ENCODE data around the gene CA5B. TPM values are rescaled to one million over a fixed set of nuclear protein-coding genes. Genes with fewer than 3 reads are reported as not detected.

CA5B gene
- total and polyA plus RNA-seq, 2 donors (not counting 1 experiment from before 2014, with no cell fraction given) = 17.2 to 25.1 TPM

DNA sequence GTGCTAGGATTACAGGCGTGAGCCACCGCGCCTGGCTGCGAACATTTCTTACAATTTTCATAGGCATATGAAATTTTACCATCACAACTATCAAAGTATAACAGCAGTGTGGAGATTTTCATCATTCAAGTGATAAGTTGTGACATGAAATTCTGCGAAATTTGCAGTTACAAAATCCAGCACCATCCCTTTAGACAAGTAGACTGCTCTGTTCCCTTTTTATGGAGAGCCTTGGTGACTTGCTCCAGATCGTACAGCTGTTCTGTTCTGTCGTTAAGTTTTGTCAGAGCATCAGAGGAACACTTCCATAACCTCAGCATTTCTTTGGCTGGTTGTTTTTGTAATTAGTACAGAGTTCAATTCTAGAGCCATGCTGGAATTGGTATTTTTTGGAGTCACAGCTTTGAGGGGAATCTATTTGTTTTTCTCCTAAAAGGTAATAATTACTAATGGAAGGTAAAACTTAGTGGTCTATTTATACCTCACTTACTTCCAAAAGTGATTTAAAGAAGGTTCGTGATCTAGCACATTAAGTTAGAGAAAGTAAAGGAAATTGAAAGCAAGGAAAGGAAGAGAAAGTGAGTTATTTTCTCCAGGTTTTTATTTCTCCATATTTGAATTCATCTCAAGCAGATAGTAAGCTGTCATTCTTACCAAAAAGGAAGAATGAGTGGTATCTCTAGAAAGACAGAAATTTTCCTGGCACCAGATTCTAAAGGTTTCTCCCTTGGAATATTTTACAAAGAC lies 74.3 kb downstream of the CA5B start:
- no peaks in the 10 kb centered on the region for H3K9me3 ChIP-seq (ENCODE audit: control extremely low read depth in 1 of 3, control insufficient read depth in 2 of 3, insufficient read depth in 1 of 3, low read length in 2 of 3)
- no peak overlapping the region for H3K4me3 ChIP-seq (ENCODE audit: control extremely low read depth in 1 of 5, extremely low read depth in 1 of 5, insufficient read depth in 1 of 5, low read depth in 2 of 5, low read length in 4 of 5)
- no peak overlapping the region for H3K27ac ChIP-seq (ENCODE audit: low read length in 2 of 2)
- no peak for DNase-seq
- peaks cover 6 to 68% of the 10 kb centered on the region in 2 experiments for H3K36me3 ChIP-seq (replicated peaks in 1 of 2; ENCODE audit: control extremely low read depth in 1 of 2, control insufficient read depth in 1 of 2, extremely low read depth in 1 of 2, insufficient read depth in 2 of 2, low read length in 1 of 2)
- no peak overlapping the region for H3K4me3 Mint-ChIP-seq
- H3K9me3 Mint-ChIP-seq (ENCODE audit: insufficient read depth) = no peaks in the 10 kb centered on the region
- ATAC-seq (ENCODE audit: low read depth) = no peak
- WGBS (ENCODE audit: insufficient coverage) = no CpG with 5 or more reads among the region's 8 CpGs
- no peak overlapping the region for H3K9ac ChIP-seq (ENCODE audit: low read length)
- H4K20me1 ChIP-seq (ENCODE audit: control insufficient read depth, insufficient read depth, low read length, poor library complexity, severe bottlenecking) = peaks cover 6% of the 10 kb centered on the region
- H3K27ac Mint-ChIP-seq = no peak overlapping the region
- no peaks in the 10 kb centered on the region for H3K27me3 ChIP-seq (replicated peaks in 1 of 4; ENCODE audit: control extremely low read depth in 1 of 4, control insufficient read depth in 3 of 4, insufficient read depth in 4 of 4, low read length in 3 of 4)
- H3K27me3 Mint-ChIP-seq = no peaks in the 10 kb centered on the region
- ChIA-PET CTCF (no interaction called here), POLR2A (no interaction called here)
- H3K4me2 ChIP-seq (replicated peaks; ENCODE audit: low read depth, low read length, poor library complexity, severe bottlenecking) = no peak overlapping the region
- H3K79me2 ChIP-seq (ENCODE audit: control insufficient read depth, insufficient read depth, low read length) = peaks cover 3% of the 10 kb centered on the region
- intact Hi-C loops (cut with micrococcal nuclease) = no loop called here
- H2AFZ ChIP-seq (ENCODE audit: insufficient read depth, low read depth, low read length, poor library complexity, severe bottlenecking) = no peak overlapping the region
- no peaks in the 10 kb centered on the region for H3K4me1 Mint-ChIP-seq
- H3K4me1 ChIP-seq (ENCODE audit: control insufficient read depth in 2 of 2, insufficient read depth in 2 of 2, low read length in 2 of 2) = no peaks in the 10 kb centered on the region
- no peak for TF ChIP-seq EZH2 (IDR thresholded peaks at IDR 0.05; ENCODE audit: borderline replicate concordance, insufficient read depth, low read depth, low read length, poor library complexity, severe bottlenecking)
- TF ChIP-seq CTCF (IDR thresholded peaks at IDR 0.05) = no peak

- no peaks in the 10 kb centered on the region for H3K27me3 ChIP-seq (replicated peaks in 1 of 4; ENCODE audit: control extremely low read depth in 1 of 4, control insufficient read depth in 3 of 4, insufficient read depth in 4 of 4, low read length in 3 of 4)
- intact Hi-C loops (cut with micrococcal nuclease) = no loop called here
- no peak overlapping the region for H3K4me3 Mint-ChIP-seq
- H3K27ac ChIP-seq (ENCODE audit: low read length in 2 of 2) = no peak overlapping the region
- H3K9ac ChIP-seq (ENCODE audit: low read length) = no peak overlapping the region
- ATAC-seq (ENCODE audit: low read depth) (no peak), DNase-seq (no peak)
- ChIA-PET POLR2A (no interaction called here), CTCF (no interaction called here)
- peaks cover 4 to 70% of the 10 kb centered on the region in 2 experiments for H3K36me3 ChIP-seq (replicated peaks in 1 of 2; ENCODE audit: control extremely low read depth in 1 of 2, control insufficient read depth in 1 of 2, extremely low read depth in 1 of 2, insufficient read depth in 2 of 2, low read length in 1 of 2)
- H3K4me1 ChIP-seq (ENCODE audit: control insufficient read depth in 2 of 2, insufficient read depth in 2 of 2, low read length in 2 of 2) = no peaks in the 10 kb centered on the region
- H3K27ac Mint-ChIP-seq = no peak overlapping the region
- H3K4me2 ChIP-seq (replicated peaks; ENCODE audit: low read depth, low read length, poor library complexity, severe bottlenecking) = no peak overlapping the region
- TF ChIP-seq CTCF (IDR thresholded peaks at IDR 0.05) (no peak), EZH2 (IDR thresholded peaks at IDR 0.05; ENCODE audit: borderline replicate concordance, insufficient read depth, low read depth, low read length, poor library complexity, severe bottlenecking) (no peak)
- no peaks in the 10 kb centered on the region for H3K27me3 Mint-ChIP-seq
- no peaks in the 10 kb centered on the region for H3K9me3 Mint-ChIP-seq (ENCODE audit: insufficient read depth)
- H3K9me3 ChIP-seq (ENCODE audit: control extremely low read depth in 1 of 3, control insufficient read depth in 2 of 3, insufficient read depth in 1 of 3, low read length in 2 of 3) = no peaks in the 10 kb centered on the region
- H3K4me3 ChIP-seq (ENCODE audit: control extremely low read depth in 1 of 5, extremely low read depth in 1 of 5, insufficient read depth in 1 of 5, low read depth in 2 of 5, low read length in 4 of 5) = no peak overlapping the region
- H2AFZ ChIP-seq (ENCODE audit: insufficient read depth, low read depth, low read length, poor library complexity, severe bottlenecking) = no peak overlapping the region
- no CpG with 5 or more reads among the region's 1 CpG for WGBS (ENCODE audit: insufficient coverage)
- peaks cover 3% of the 10 kb centered on the region for H3K79me2 ChIP-seq (ENCODE audit: control insufficient read depth, insufficient read depth, low read length)
- H4K20me1 ChIP-seq (ENCODE audit: control insufficient read depth, insufficient read depth, low read length, poor library complexity, severe bottlenecking) = peaks cover 6% of the 10 kb centered on the region
- H3K4me1 Mint-ChIP-seq = no peaks in the 10 kb centered on the region
These were observed 75.3 kb downstream of the CA5B start for GRCh38 chrX:15813416-15813815.
